ENCODE data around the gene RSPH9.

- no peak for TF ChIP-seq CTCF (IDR thresholded peaks at IDR 0.05; ENCODE audit: low read depth, low read length, poor library complexity, severe bottlenecking)
- no peak for TF ChIP-seq EZH2phosphoT487 (IDR thresholded peaks at IDR 0.05; ENCODE audit: borderline replicate concordance, low read length)
Measured at GRCh38 chr6:43676962-43677606, 32.2 kb downstream of the RSPH9 start.

Data from DOHH2 (cell line).